ENCODE data around the gene ADAMTS19.

Gene ADAMTS19

DNA sequence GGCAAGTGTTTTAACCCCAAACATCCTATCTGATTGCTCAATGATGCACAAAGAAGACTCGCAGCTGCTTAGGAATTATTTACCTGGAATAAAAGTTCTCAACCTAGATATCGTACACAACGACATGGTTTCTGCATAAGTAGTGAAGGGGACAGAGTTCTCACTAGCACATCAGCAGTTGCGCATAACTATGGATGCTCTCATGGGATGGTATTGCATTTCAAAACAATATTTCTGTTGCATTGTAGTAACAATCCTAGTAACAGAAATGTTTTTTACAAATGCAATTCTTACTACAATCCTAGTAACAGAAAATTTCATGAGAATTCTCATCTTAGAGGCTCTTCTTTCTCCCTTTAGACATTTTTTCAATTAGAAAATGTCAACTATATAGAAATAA is 193.3 kb downstream of the ADAMTS19 start:
- no peaks in the 10 kb centered on the region for H3K9me3 Mint-ChIP-seq
- H3K27ac Mint-ChIP-seq, result no peak overlapping the region
- H3K27me3 Mint-ChIP-seq (ENCODE audit: low read depth), result no peaks in the 10 kb centered on the region
- no peaks in the 10 kb centered on the region for H3K36me3 Mint-ChIP-seq (ENCODE audit: low read depth)
- H3K4me3 Mint-ChIP-seq, result no peak overlapping the region
- no peaks in the 10 kb centered on the region for H3K4me1 Mint-ChIP-seq (ENCODE audit: low read depth)

DNA sequence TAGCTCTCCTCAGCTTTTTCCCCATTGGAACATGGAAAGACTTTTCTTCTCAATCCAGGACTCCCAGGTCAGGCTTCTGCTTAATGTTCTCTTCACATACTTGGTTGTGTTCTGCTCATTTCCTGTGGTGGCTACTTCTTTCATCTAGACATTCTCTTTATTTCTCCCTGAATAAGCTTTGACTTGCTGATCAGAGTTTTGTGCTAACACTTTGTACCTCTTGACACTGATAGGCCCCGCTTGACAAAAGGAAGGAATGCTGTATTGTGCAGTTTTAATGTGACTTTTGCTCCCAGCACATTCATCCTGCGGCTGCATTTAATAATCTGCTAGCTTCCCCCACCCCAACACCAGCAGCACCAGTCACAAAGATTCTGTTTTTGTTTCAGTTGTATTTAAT is 196.9 kb downstream of the ADAMTS19 start:
- no peak overlapping the region for H3K4me3 Mint-ChIP-seq
- H3K27me3 Mint-ChIP-seq (ENCODE audit: low read depth), result no peaks in the 10 kb centered on the region
- no peaks in the 10 kb centered on the region for H3K36me3 Mint-ChIP-seq (ENCODE audit: low read depth)
- no peak overlapping the region for H3K27ac Mint-ChIP-seq
- no peaks in the 10 kb centered on the region for H3K9me3 Mint-ChIP-seq
- no peaks in the 10 kb centered on the region for H3K4me1 Mint-ChIP-seq (ENCODE audit: low read depth)

DNA sequence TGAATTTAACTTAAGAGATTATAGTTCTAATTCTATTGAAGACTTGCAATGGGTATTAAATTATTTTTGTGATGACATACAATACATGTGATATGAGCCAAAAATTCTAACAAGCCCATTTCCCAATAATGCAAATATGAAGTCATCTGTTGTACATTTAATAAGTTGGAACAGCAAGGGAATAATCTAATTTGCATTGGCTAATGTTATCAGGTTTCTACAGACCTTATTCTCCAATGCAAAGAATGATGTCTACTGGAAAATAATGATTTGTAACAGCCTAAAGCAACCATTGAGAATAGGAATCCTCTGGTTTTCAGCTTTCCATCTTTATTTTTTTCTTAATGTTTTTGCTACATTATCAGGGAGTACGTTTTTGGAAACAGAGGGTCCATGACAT is 198.7 kb downstream of the ADAMTS19 start:
- no peaks in the 10 kb centered on the region for H3K9me3 Mint-ChIP-seq
- H3K4me1 Mint-ChIP-seq (ENCODE audit: low read depth), result no peaks in the 10 kb centered on the region
- no peak overlapping the region for H3K27ac Mint-ChIP-seq
- H3K36me3 Mint-ChIP-seq (ENCODE audit: low read depth), result no peaks in the 10 kb centered on the region
- H3K4me3 Mint-ChIP-seq, result no peak overlapping the region
- H3K27me3 Mint-ChIP-seq (ENCODE audit: low read depth), result no peaks in the 10 kb centered on the region

DNA sequence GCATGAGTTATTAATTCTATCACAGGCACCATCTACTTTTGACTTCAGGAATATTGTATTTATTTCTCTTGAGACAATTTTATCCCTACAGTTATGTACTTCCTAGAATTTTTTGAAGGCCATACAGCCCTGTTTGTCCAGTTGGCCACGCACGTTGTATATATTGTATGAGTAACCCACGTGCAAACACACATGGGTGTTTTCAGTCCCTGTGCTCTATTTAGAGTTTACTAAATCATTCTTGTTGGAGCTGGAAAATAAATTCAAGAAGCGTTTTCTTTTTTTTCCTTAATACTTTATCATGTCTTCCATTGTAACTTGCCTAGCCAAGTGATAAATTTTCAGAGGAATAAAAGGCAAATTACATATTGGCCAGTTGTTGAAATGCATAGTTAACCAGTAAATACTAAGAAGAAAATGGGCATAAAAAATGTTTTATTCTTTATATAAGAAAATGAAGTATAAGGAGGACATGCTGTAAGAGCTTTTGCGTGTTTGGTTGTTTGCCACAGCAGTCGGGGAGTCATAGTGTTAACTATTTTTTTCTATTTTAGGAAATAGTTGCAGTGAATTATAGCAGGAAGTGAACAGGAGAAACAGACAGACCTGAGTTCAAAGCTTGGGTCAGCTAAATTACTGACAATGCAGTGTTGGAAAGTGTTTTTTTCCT is 201.4 kb downstream of the ADAMTS19 start:
- H3K27ac Mint-ChIP-seq, result no peak overlapping the region
- no peaks in the 10 kb centered on the region for H3K27me3 Mint-ChIP-seq (ENCODE audit: low read depth)
- no peaks in the 10 kb centered on the region for H3K36me3 Mint-ChIP-seq (ENCODE audit: low read depth)
- no peaks in the 10 kb centered on the region for H3K4me1 Mint-ChIP-seq (ENCODE audit: low read depth)
- no peaks in the 10 kb centered on the region for H3K9me3 Mint-ChIP-seq
- H3K4me3 Mint-ChIP-seq, result no peak overlapping the region

DNA sequence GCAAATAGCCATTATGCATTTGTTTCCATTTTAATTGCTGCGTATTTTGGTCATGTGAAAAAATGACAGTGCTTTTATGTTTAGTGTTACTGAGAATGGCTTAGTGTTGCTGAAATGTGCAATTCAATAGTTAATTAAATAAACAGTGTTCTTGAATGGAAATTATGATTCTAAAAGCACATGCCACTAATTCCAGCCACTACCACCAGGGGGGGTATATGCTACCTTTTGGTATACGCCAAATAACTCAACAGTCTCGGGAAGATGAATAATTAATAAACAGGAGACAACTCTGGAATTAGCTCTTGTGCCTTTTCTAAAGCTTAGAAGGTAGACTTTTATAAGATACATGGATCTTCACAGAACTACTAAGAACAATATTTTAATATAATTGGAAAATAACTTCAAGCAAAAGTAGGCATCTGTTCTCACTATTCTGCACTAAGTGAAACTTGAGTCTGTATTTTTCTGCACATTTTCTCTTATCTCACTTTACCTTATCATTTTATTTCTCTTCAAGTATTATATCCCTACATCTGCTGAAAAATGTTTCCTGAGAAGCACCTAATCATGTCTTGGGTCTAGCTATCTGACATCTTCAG is 204.3 kb downstream of the ADAMTS19 start:
- Mint-ChIP-seq H3K36me3 (ENCODE audit: low read depth) (no peaks in the 10 kb centered on the region), H3K9me3 (no peaks in the 10 kb centered on the region), H3K27me3 (ENCODE audit: low read depth) (no peaks in the 10 kb centered on the region), H3K27ac (no peak overlapping the region), H3K4me3 (no peak overlapping the region), H3K4me1 (ENCODE audit: low read depth) (no peaks in the 10 kb centered on the region)

DNA sequence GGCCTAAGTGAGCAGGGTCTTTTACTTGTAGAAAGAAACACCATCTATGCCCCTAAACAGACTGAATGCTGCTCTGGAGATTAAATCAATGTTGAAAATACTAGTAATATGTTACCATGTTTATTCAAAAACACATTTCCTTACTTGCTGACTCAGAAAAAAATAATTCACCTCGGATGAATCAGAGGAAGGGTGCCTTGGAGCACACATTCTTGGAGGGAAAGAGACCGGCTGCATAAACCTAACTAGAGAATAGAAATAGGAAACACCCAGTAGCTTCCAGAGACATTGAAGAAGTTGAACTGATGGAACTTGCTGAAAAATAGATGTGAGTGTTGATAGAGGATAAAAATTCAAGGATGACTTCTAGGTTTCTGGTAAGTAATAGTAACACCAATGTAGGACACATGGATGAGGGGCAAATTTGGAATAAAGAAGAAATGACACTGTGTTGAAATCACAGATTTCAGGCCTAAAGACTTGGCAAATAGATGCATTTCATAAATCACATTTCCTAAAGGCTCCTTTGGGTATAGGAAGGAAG is 210.9 kb downstream of the ADAMTS19 start:
- H3K27ac Mint-ChIP-seq, result no peak overlapping the region
- H3K36me3 Mint-ChIP-seq (ENCODE audit: low read depth), result no peaks in the 10 kb centered on the region
- H3K4me3 Mint-ChIP-seq, result no peak overlapping the region
- H3K27me3 Mint-ChIP-seq (ENCODE audit: low read depth), result no peaks in the 10 kb centered on the region
- H3K9me3 Mint-ChIP-seq, result no peaks in the 10 kb centered on the region
- H3K4me1 Mint-ChIP-seq (ENCODE audit: low read depth), result no peaks in the 10 kb centered on the region

DNA sequence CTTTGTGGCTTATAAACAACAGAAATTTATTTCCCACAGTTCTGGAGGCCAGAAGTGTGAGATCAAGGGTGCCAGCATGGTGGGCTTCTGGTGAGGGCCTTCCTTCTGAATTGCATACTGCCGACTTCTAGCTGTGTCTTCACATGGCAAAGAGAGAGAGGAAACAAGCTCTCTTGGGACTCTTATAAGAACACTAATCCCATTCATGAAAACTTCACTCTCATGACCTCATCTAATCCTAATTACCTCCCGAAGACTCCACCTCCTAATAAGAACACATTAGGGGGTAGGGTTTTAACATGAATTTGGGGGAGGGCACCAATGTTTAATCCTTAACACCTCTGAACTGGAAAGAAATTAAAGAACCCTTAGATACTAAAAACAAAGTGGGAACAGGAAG is 211.9 kb downstream of the ADAMTS19 start:
- Mint-ChIP-seq H3K36me3 (ENCODE audit: low read depth) (no peaks in the 10 kb centered on the region), H3K4me3 (no peak overlapping the region), H3K9me3 (no peaks in the 10 kb centered on the region), H3K27me3 (ENCODE audit: low read depth) (no peaks in the 10 kb centered on the region), H3K27ac (no peak overlapping the region), H3K4me1 (ENCODE audit: low read depth) (no peaks in the 10 kb centered on the region)

DNA sequence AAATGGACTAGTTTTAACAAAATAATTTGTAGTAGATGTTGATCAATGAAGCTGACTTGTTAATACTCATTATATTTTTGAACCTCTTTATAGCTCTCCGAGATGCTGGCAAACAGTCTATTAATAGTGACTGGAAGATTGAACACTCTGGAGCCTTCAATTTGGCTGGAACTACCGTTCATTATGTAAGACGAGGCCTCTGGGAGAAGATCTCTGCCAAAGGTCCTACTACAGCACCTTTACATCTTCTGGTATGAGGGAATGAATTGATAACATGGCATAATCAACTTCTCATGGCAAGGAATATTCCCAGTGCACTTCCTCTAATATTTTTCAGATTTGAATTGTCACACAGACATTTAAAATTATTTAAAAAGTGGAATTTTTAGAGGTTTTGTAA is 219.6 kb downstream of the ADAMTS19 start:
- no peaks in the 10 kb centered on the region for H3K36me3 Mint-ChIP-seq (ENCODE audit: low read depth)
- no peaks in the 10 kb centered on the region for H3K4me1 Mint-ChIP-seq (ENCODE audit: low read depth)
- H3K9me3 Mint-ChIP-seq, result no peaks in the 10 kb centered on the region
- H3K4me3 Mint-ChIP-seq, result no peak overlapping the region
- H3K27ac Mint-ChIP-seq, result no peak overlapping the region
- no peaks in the 10 kb centered on the region for H3K27me3 Mint-ChIP-seq (ENCODE audit: low read depth)

DNA sequence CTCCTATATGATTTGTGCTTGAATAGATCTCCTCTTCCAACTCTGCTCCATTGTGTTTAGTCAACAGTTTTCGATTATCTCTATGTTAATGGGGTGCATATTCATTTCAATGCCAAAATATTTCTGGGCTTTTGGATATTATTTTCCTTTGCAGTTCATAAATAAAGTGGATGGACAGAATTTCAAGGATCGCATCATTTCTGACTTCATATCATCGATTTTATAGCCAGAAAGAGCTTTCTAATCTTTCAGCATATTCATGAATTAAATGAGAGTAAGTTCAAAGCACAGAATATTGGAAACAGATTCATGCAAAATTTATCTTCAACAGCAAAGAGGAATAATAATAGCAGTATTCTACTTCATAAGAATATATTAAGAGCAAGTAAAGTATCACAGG is 227.8 kb downstream of the ADAMTS19 start:
- Mint-ChIP-seq H3K27ac (no peak overlapping the region), H3K4me3 (no peak overlapping the region), H3K27me3 (ENCODE audit: low read depth) (no peaks in the 10 kb centered on the region), H3K9me3 (no peaks in the 10 kb centered on the region), H3K4me1 (ENCODE audit: low read depth) (no peaks in the 10 kb centered on the region), H3K36me3 (ENCODE audit: low read depth) (no peaks in the 10 kb centered on the region)

DNA sequence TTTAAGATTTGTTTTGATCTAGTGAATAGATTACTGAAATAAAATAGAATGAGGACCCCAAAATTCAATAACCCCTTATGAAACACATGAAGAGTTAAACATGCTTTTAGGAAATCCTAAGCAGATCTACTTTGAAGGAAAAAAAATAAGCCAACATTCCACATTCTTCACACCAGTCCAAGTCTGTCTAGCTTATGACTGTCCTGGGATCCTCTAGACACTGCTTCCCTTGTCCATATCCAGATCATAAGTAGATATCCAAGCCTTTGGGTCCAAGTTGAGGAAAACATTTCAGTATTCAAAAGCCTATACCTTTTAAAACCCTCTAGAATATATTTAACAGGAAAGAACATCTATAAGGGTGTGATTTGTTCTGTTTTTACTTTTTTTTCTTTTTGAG is 228.9 kb downstream of the ADAMTS19 start:
- Mint-ChIP-seq H3K9me3 (no peaks in the 10 kb centered on the region), H3K36me3 (ENCODE audit: low read depth) (no peaks in the 10 kb centered on the region), H3K4me3 (no peak overlapping the region), H3K27me3 (ENCODE audit: low read depth) (no peaks in the 10 kb centered on the region), H3K27ac (no peak overlapping the region), H3K4me1 (ENCODE audit: low read depth) (no peaks in the 10 kb centered on the region)

DNA sequence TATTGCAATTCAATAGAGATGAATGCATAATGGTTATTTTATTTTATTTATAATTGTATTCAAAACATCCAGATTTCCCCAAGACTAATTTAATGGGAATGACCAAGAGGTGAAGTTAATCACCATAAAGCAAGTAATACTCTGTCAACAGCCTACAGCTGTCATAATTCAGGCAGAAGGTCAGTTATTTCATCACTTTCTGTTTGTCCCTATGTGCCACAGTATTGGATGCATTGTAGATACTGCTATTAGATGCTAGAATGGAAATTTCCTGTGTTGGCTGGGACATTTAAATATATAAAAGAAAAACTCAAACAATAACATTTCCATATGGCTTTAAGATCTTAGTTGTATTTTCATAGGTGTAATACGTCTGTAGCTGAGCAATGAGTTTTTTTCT is 231.1 kb downstream of the ADAMTS19 start:
- Mint-ChIP-seq H3K4me3 (no peak overlapping the region), H3K27me3 (ENCODE audit: low read depth) (no peaks in the 10 kb centered on the region), H3K9me3 (no peaks in the 10 kb centered on the region), H3K4me1 (ENCODE audit: low read depth) (no peaks in the 10 kb centered on the region), H3K36me3 (ENCODE audit: low read depth) (no peaks in the 10 kb centered on the region), H3K27ac (no peak overlapping the region)

DNA sequence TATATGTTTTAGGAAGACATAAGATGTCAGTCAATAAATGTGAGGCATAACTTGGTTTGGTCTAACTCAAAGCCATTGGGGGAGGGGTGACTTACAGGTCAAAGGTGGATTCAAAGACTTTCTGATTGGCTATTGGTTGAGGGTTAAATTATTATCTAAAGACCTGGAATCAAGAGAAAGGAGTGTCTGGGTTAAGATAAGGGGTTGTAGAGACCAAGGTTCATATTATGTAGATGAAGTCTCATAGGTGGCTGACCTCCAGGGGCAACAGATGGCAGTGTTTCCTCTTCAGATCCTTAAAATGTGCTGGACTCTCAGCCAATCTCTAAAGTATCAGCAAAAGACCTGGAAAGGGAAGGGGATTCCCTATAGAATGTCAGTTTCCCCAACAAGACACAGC is 236.5 kb downstream of the ADAMTS19 start:
- Mint-ChIP-seq H3K4me1 (ENCODE audit: low read depth) (no peaks in the 10 kb centered on the region), H3K36me3 (ENCODE audit: low read depth) (no peaks in the 10 kb centered on the region), H3K9me3 (no peaks in the 10 kb centered on the region), H3K27ac (no peak overlapping the region), H3K4me3 (no peak overlapping the region), H3K27me3 (ENCODE audit: low read depth) (no peaks in the 10 kb centered on the region)

DNA sequence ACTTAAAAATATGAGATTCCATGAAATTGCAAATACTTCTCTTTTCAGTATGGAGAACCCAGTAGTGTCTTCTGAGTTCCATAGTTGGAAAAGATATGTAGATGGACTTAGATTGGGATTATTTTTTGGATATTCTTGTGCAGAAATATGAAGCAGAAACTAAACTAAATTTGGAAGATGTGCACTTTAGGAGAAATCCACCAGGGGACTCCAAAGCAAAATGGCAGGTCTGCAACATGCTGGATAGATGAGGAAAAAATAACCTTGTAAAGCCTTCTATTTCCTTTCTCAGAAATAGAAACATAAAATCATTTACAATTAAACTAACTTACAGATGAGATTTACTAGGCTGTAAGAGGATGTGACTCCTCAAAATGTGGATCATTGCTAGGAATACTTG is 238.6 kb downstream of the ADAMTS19 start:
- no peaks in the 10 kb centered on the region for H3K4me1 Mint-ChIP-seq (ENCODE audit: low read depth)
- no peaks in the 10 kb centered on the region for H3K27me3 Mint-ChIP-seq (ENCODE audit: low read depth)
- no peaks in the 10 kb centered on the region for H3K36me3 Mint-ChIP-seq (ENCODE audit: low read depth)
- no peak overlapping the region for H3K27ac Mint-ChIP-seq
- no peaks in the 10 kb centered on the region for H3K9me3 Mint-ChIP-seq
- no peak overlapping the region for H3K4me3 Mint-ChIP-seq

DNA sequence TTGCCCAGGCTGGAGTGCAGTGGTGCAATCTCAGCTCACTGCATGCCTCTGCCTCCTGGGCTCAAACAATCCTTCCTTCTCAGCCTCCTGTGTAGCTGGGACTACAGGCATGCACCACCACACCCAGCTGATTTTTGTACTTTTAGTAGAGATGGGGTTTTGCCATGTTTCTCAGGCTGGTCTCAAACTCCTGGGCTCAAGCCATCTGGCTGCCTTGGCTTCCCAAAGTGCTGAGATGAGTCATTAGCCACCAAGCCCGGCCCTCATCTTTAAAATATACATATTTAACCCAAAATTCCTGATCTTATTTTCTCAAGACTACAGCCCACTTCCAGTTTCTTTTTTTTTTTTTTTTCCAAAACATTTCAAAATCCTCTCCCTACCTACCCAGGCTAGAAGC is 256.1 kb downstream of the ADAMTS19 start:
- Mint-ChIP-seq H3K27me3 (ENCODE audit: low read depth) (no peaks in the 10 kb centered on the region), H3K36me3 (ENCODE audit: low read depth) (no peaks in the 10 kb centered on the region), H3K4me1 (ENCODE audit: low read depth) (no peaks in the 10 kb centered on the region), H3K4me3 (no peak overlapping the region), H3K9me3 (no peaks in the 10 kb centered on the region), H3K27ac (no peak overlapping the region)

DNA sequence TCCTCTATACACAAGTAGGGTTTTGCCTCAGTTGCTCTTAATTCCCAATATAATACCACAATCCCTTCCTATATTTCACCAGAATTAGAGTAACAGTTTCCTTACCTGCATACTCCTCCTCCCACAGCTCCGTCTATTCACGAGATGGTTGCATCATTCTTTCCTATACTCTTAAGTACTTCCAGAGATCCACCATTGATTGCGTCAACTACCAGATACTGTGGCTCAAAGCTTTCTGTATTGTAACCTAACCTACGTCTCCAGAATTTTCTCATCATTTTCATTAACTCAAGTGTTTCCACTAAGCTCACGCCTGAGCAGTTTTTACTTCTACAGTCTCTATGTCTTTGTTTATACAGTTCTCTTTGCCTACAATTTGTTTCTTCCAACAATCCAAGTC is 256.6 kb downstream of the ADAMTS19 start:
- H3K4me1 Mint-ChIP-seq (ENCODE audit: low read depth), result no peaks in the 10 kb centered on the region
- no peaks in the 10 kb centered on the region for H3K27me3 Mint-ChIP-seq (ENCODE audit: low read depth)
- no peaks in the 10 kb centered on the region for H3K36me3 Mint-ChIP-seq (ENCODE audit: low read depth)
- no peak overlapping the region for H3K27ac Mint-ChIP-seq
- H3K9me3 Mint-ChIP-seq, result no peaks in the 10 kb centered on the region
- no peak overlapping the region for H3K4me3 Mint-ChIP-seq
